OCI-LY1 (cell line): ENCODE results near the gene C2CD4A.
A peak's percentile ranks its signal among the peaks of the same experiment; 100 is the strongest.

ENCODE experiments used
- CTCF ChIP-seq: fragments of 200-600 bp; sonication (generic), shearing (Covaris generic); IDR thresholded peaks from 2 replicates; pipeline ENCODE4 v1.5.1; 2017; ENCODE audit warnings: mild to moderate bottlenecking, antibody characterized with exemption, low read length, moderate library complexity, mixed read lengths
- EZH2 ChIP-seq: fragments of 200-600 bp; sonication (generic), shearing (Covaris generic); IDR thresholded peaks from 2 replicates; pipeline ENCODE4 v1.8.0; 2017; ENCODE audit warnings: borderline replicate concordance, mixed run types, mild to moderate bottlenecking, antibody characterized with exemption, low read length, moderate library complexity, mixed read lengths

GRCh38 chr15:62021991-62022600 is 44.7 kb upstream of the C2CD4A start:
- TF ChIP-seq CTCF (peak; percentile 32), EZH2 (no peak)
